ENCODE results near the gene NME7.

DNA sequence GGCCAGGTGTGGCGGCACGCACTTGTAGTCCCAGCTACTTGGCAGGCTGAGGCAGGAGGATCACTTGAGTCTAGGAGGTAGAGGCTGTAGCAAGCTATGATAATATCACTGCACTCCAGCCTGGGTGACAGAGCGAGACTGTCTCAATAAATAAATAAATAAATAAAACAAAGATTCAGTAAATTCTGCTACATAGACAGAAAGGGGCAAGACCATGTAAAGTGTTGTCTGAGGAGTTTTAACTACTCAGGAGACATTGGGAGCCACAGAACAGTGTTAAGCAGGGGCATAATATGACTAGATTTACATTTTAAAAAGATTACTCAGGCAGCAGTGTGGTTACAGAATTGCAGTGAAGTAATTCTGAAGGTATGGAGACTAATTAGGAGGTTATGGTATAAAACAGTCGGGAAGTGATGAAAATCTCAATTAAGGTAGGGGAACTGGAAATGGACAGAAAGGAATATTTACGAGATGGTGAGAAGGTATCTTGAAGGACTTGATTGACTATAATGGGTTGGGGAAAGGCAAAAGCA is 166.4 kb downstream of the NME7 start:
- TF ChIP-seq, protein P1, sequence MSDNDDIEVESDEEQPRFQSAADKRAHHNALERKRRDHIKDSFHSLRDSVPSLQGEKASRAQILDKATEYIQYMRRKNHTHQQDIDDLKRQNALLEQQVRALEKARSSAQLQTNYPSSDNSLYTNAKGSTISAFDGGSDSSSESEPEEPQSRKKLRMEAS (IDR thresholded peaks at IDR 0.05), result no peak
- TF ChIP-seq ZFX (IDR thresholded peaks at IDR 0.05) (no peak), POLR2A (IDR thresholded peaks at IDR 0.05; ENCODE audit: borderline replicate concordance, extremely low read depth, insufficient read depth, insufficient read length) (no peak), POLR2AphosphoS5 (IDR thresholded peaks at IDR 0.05; ENCODE audit: low read depth, low read length) (no peak), RAD21 (IDR thresholded peaks at IDR 0.05; ENCODE audit: low read depth) (no peak), EZH2 (IDR thresholded peaks at IDR 0.05) (no peak), ZNF274 (IDR thresholded peaks at IDR 0.05; ENCODE audit: low read depth, low read length) (no peak), CBX3 (IDR thresholded peaks at IDR 0.05; ENCODE audit: low read depth) (no peak), FOSL1 (IDR thresholded peaks at IDR 0.05; ENCODE audit: low read depth) (no peak), CEBPB (IDR thresholded peaks at IDR 0.05; ENCODE audit: low read depth) (no peak)
- TF ChIP-seq, protein P2, sequence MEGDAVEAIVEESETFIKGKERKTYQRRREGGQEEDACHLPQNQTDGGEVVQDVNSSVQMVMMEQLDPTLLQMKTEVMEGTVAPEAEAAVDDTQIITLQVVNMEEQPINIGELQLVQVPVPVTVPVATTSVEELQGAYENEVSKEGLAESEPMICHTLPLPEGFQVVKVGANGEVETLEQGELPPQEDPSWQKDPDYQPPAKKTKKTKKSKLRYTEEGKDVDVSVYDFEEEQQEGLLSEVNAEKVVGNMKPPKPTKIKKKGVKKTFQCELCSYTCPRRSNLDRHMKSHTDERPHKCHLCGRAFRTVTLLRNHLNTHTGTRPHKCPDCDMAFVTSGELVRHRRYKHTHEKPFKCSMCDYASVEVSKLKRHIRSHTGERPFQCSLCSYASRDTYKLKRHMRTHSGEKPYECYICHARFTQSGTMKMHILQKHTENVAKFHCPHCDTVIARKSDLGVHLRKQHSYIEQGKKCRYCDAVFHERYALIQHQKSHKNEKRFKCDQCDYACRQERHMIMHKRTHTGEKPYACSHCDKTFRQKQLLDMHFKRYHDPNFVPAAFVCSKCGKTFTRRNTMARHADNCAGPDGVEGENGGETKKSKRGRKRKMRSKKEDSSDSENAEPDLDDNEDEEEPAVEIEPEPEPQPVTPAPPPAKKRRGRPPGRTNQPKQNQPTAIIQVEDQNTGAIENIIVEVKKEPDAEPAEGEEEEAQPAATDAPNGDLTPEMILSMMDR (IDR thresholded peaks at IDR 0.05 in 2 of 3, conservative IDR thresholded peaks at IDR 0.05 in 1 of 3; ENCODE audit: borderline replicate concordance in 1 of 3, insufficient read depth in 1 of 3, low read depth in 2 of 3, low read length in 2 of 3), result no peak
- TF ChIP-seq, protein P3, sequence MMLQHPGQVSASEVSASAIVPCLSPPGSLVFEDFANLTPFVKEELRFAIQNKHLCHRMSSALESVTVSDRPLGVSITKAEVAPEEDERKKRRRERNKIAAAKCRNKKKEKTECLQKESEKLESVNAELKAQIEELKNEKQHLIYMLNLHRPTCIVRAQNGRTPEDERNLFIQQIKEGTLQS (IDR thresholded peaks at IDR 0.05), result no peak
- TF ChIP-seq, protein P4, sequence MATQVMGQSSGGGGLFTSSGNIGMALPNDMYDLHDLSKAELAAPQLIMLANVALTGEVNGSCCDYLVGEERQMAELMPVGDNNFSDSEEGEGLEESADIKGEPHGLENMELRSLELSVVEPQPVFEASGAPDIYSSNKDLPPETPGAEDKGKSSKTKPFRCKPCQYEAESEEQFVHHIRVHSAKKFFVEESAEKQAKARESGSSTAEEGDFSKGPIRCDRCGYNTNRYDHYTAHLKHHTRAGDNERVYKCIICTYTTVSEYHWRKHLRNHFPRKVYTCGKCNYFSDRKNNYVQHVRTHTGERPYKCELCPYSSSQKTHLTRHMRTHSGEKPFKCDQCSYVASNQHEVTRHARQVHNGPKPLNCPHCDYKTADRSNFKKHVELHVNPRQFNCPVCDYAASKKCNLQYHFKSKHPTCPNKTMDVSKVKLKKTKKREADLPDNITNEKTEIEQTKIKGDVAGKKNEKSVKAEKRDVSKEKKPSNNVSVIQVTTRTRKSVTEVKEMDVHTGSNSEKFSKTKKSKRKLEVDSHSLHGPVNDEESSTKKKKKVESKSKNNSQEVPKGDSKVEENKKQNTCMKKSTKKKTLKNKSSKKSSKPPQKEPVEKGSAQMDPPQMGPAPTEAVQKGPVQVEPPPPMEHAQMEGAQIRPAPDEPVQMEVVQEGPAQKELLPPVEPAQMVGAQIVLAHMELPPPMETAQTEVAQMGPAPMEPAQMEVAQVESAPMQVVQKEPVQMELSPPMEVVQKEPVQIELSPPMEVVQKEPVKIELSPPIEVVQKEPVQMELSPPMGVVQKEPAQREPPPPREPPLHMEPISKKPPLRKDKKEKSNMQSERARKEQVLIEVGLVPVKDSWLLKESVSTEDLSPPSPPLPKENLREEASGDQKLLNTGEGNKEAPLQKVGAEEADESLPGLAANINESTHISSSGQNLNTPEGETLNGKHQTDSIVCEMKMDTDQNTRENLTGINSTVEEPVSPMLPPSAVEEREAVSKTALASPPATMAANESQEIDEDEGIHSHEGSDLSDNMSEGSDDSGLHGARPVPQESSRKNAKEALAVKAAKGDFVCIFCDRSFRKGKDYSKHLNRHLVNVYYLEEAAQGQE (IDR thresholded peaks at IDR 0.05; ENCODE audit: low read depth), result no peak
